ENCODE measurements around the gene ST3GAL3.
A peak's percentile ranks its signal among the peaks of the same experiment; 100 is the strongest.

Gene ST3GAL3

GRCh38 chr1:43851561-43852338 lies 144.4 kb downstream of the ST3GAL3 start:
- no peak for DNase-seq (ENCODE audit: low spot score)

- DNase-seq (ENCODE audit: low spot score): peak; percentile 47
Measured at GRCh38 chr1:43853161-43853921, 146.0 kb downstream of the ST3GAL3 start.

DNA sequence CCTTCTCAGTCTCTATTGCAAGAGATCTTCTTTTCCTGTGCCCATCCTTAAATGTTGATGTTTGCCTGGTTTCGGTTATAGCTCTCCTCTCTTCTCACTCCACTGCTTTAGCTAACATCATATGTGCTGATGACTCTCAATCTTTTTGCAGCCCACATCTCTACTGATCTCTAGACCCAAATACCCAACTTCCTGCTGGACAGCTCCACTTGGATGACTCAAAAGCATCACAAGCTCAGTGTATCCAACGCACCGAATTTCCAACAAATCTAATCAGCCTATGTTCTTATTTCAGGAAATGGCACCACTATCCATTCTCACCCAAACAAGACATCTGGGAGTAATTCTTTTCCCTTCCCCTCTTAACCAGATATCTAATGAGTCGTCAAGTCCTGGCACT lies 147.1 kb downstream of the ST3GAL3 start:
- no peak for DNase-seq (ENCODE audit: low spot score)

DNA sequence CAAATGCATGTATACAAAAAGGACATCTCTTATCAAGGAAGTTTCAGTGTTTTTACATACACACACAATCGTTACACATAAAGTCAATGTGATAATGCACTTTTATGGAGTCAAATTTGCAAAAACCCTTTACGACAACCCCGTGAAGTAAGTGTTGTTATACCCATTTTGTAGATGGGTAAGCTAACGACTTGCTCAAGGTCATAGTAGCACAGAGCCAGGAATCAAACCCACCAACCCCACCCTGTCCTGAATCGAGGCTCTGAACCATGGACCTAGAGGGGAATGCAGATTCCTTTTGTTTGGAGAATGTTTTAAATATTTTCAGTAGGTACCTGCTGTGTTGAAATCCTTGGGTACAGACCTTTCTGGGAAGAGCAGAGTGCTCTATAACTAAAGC lies 148.9 kb downstream of the ST3GAL3 start:
- no peak for DNase-seq (ENCODE audit: low spot score)

- no peak for DNase-seq (ENCODE audit: low spot score)
Measured at GRCh38 chr1:43857163-43857562, 149.8 kb downstream of the ST3GAL3 start.

DNA sequence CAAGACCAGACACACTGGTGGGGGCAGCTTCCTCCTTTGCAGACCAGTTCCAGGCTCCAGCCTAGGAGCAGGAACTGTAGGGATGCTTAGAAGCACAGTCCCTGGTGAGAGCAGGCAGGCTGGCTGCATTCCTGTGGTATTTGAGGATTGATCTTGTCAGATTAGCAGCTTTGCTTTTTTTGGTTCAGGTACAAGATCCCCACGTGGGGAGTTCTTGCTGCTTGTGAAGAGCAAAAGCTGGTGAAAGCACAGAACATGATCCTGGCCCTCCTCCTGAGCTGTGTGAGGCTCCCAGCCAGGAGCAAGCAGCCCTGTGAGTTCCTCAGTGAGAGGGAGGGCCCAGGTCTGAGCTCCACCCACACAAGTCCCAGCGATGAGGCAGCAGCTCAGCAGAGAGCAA lies 151.0 kb downstream of the ST3GAL3 start:
- DNase-seq (ENCODE audit: low spot score): peak; percentile 93

- DNase-seq (ENCODE audit: low spot score): no peak
Measured at GRCh38 chr1:43861337-43861736, 154.0 kb downstream of the ST3GAL3 start.

DNA sequence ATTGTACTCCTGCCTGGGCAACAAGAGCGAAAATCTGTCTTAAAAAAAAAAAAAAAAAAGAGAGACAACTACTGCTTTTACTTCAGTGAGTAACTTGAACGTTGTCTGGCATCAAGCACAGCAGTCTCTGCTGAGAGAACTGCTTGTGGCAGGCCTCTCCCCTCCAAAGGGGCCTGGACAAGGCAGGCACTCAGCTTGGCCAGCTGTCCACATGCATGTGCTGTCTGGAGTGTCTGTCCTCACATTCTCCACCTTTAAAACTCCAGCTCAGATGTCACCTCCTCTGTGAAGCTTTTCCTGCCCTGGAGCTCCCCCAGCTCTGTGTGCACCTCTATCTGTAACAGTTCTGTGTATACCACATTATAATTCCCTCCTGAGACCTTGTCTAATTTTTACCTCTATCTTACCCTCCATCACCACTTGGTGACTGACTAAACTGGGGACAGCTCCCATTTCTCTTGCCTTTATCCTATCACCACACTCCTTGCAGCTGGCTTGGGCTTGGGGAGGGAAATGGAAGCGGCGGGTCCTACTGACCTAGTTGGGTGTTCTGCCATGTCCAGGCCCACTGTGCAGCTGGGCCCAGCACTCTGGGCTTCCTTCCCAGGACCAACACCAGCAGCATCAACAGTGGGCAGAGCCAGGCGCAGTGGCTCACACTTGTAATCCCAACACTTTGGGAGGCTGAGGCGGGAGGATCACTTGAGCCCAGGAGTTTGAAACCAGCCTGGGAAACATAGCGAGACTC lies 154.8 kb downstream of the ST3GAL3 start:
- no peak for DNase-seq (ENCODE audit: low spot score)

GRCh38 chr1:43864111-43865045 lies 157.0 kb downstream of the ST3GAL3 start:
- no peak for DNase-seq (ENCODE audit: low spot score)

GRCh38 chr1:43866201-43866600 lies 158.9 kb downstream of the ST3GAL3 start:
- no peak for DNase-seq (ENCODE audit: low spot score)

DNA sequence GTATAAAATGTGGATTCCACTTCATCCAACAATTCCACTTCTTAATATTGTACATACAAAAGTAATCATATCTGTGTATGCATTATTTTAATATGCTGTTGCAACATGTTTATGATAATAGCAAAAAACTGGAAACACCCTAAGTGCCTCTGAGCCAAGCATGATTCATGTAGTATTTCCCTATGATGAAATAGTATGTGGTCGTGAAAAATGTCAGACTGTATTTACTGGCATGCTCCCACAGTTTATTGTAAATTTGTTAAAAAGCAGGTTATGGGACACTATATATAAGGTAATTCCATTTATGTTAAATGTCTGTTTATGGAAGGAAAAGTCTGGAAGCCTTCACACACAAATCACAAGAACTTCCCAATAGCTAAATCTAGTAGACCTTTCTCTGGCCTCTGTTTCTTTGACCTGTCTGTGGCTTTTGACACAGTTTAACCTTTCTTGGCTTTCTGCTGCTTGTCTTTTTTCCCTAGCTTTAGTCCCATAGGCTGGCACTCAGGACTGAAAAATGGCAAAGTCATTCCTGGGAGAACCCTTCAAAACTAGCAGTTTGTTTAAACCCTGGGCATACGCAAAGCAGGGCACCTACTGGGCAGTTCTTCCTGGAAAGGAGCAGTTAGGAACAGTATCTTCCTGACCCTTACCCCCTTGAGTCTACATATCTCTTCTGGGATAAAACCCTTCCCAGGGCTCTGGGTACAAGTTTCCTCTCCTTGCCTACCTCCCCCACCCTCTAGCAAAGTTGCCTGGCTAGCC lies 160.8 kb downstream of the ST3GAL3 start:
- DNase-seq (ENCODE audit: low spot score): peak; percentile 58

DNA sequence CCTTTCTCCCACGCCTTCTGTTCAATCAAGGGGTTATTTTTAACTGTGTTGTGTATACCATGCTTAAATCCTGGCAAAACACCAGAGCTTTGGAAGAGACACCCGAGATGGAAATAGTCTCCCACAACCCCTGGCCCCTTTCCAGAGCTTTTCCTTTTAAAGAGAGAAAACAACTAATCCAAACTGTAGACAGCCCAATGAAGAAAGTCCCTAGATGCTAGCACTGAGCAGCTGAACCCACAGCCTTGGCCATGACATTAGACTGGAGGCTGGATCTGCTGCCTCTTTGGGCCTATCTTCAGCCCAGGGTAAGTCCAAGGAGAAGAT lies 161.4 kb downstream of the ST3GAL3 start:
- DNase-seq (ENCODE audit: low spot score): peak; percentile 33

GRCh38 chr1:43870306-43870705 lies 163.0 kb downstream of the ST3GAL3 start:
- no peak for DNase-seq (ENCODE audit: low spot score)

DNA sequence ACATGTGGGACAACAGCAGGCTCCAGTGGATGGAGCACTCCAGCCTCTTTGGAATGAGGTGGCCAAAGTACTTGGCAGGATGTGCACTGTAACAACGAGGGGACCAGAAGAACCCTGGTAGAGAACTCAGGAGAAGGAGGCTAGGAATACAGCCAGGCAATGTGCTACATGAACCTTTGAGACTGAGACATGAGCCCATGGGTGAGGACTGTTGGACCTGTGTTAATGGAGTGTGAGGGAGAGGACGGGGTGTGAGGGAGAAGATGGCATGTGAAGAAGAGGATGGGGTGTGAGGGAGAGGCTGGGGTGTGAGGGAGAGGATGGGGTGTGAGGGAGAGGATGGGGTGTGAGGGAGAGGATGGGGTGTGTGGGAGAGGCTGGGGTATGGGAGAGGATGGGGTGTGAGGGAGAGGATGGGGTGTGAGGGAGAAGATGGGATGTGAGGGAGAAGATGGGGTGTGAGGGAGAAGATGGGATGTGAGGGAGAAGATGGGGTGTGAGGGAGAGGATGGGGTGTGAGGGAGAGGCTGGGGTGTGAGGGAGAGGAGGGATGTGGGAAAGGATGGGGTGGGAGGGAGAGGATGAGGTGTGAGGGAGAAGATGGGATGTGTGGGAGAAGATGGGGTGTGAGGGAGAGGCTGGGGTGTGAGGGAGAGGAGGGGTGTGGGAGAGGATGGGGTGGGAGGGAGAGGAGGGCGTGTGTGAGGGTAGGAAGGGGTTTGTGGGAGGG lies 164.0 kb downstream of the ST3GAL3 start:
- DNase-seq (ENCODE audit: low spot score): no peak

DNA sequence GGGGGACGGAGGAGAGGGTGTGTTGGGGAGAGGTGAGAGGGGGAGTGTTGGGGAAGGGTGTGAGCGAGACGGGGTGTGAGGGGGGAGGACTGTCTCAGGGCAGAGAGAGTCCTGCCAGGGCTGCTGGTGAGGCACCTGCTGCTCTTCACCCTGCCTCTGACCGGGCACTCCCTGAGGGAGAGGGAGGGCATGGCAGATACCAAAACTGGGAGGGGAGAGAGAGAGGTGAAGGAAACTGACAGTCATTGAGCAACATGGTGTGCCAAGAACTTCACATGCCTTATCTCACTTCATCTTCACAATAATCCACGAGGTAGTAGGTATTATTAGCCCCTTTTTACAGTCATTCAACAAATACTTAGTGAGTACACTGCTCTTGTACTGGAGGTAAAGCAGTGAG lies 164.9 kb downstream of the ST3GAL3 start:
- DNase-seq (ENCODE audit: low spot score): no peak

GRCh38 chr1:43873851-43874250 lies 166.5 kb downstream of the ST3GAL3 start:
- no peak for DNase-seq (ENCODE audit: low spot score)

DNA sequence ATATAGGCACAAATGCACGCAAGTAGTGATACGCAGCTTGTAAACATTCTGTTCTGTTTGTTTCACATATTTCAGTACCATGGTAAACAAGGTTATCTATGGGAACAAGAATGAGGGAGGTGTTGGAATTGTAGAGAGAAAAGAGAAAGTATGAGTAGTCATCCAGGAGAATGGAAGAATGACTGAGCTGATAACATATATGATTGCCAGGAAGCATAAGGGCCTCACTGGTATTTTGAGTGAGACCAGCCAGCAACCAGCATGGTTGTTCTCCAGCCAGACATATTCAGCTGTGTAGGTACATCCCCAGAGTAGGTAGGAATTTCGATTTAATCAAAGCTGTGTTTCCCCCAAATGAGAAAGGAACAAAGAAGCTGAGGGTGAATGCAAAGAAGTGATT lies 167.4 kb downstream of the ST3GAL3 start:
- no peak for DNase-seq (ENCODE audit: low spot score)

DNA sequence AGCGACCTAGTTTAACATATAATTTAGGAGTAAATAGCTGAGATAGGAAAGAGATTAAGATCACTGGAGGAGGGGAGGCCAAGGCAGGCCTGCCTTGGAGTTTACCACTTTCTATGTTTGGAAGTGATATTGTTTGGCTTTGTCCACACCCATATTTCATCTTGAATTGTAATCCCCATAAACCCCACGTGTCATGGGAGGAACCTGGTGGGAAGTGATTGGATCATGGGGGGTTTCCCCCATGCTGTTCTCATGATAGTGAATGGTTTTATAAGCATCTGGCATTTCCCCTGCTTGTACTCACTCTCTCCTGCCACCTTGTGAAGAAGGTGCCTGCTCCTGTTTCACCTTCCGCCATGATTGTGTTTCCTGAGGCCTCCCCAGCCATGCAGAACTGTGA lies 168.0 kb downstream of the ST3GAL3 start:
- no peak for DNase-seq (ENCODE audit: low spot score)

DNA sequence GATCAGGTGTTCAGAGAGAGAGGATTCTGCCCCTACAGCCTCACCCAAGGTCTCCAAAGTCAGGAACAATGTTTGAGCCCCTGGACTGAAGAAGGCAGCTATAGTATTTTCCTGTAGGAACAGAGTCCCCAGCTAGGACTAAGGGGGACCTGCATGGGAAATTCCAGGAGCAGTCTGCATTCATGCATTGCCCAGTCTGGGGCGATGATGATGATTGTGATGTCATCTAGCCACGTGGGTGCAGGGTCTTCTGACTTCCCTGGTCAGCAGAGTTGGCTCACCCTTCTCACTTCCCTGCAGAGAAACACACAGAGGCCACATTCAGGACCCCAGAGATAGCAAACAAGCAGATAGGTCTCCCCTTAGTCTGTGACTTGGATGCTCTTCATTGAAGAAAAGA lies 169.8 kb downstream of the ST3GAL3 start:
- DNase-seq (ENCODE audit: low spot score): no peak

DNA sequence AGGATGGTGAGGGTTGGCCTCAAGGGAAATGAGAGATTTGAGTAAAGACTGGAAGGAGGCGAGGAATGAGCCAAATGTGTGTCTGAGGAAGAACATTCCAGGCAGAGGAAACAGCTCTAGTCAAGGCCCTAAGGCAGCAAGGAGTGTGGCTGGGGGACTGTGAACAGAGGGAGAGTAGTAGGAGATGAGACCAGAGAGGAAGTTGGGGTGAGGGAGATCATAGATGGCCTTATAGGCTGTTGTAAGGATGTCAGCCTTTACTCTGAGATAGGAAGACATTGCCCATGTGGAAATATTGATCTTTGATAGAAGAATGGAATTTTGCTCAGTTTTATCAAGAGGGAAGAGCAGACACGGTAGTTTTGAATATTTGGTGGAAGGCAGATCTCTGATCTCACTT lies 171.1 kb downstream of the ST3GAL3 start:
- DNase-seq (ENCODE audit: low spot score): no peak

Measured in hepatic stellate cell (primary cell).